ENCODE measurements around the gene PEX16. TPM values are rescaled to one million over a fixed set of nuclear protein-coding genes. Genes with fewer than 3 reads are reported as not detected.
A peak's percentile ranks its signal among the peaks of the same experiment; 100 is the strongest.

Gene PEX16
- total and polyA plus RNA-seq, 9 donors: 2.9 to 31.7 (median 26.5) TPM

DNA sequence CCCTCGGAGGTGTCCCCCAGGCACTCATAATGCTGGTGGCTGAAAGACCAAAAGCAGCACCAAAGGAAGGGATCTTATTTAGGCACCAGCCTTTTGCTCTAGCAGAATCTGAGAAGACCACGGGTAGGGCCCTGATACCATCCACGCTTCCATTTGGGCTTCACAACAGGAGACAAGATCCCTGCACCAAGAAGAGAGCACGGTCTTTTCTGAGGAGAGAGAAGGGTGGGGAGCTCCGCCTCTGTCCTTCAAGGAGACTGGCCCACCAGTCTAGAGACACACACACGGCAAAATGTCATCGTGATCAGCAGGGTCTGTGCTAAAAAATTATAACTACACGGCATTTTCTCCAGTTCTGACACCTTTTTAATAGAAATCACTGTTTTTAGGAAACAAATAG is 14.5 kb upstream of the PEX16 start:
- TF ChIP-seq EP300 (IDR thresholded peaks at IDR 0.05) (no peak), POLR2A (IDR thresholded peaks at IDR 0.05) (no peak)
- TF ChIP-seq, protein P1, sequence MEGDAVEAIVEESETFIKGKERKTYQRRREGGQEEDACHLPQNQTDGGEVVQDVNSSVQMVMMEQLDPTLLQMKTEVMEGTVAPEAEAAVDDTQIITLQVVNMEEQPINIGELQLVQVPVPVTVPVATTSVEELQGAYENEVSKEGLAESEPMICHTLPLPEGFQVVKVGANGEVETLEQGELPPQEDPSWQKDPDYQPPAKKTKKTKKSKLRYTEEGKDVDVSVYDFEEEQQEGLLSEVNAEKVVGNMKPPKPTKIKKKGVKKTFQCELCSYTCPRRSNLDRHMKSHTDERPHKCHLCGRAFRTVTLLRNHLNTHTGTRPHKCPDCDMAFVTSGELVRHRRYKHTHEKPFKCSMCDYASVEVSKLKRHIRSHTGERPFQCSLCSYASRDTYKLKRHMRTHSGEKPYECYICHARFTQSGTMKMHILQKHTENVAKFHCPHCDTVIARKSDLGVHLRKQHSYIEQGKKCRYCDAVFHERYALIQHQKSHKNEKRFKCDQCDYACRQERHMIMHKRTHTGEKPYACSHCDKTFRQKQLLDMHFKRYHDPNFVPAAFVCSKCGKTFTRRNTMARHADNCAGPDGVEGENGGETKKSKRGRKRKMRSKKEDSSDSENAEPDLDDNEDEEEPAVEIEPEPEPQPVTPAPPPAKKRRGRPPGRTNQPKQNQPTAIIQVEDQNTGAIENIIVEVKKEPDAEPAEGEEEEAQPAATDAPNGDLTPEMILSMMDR (IDR thresholded peaks at IDR 0.05): no peak
- no peak for DNase-seq
- Histone ChIP-seq H3K36me3 (no peaks in the 10 kb centered on the region), H3K27ac (no peak overlapping the region), H3K9me3 (no peaks in the 10 kb centered on the region), H3K4me3 (no peak overlapping the region), H3K27me3 (no peaks in the 10 kb centered on the region), H3K4me1 (ENCODE audit: insufficient read depth) (peaks cover 2% of the 10 kb centered on the region)
- WGBS, 3 donors: 78 to 85% (median 82%) methylated on average over 8 of the region's 8 CpGs
- intact Hi-C loops (cut with DNase I): no loop called here

DNA sequence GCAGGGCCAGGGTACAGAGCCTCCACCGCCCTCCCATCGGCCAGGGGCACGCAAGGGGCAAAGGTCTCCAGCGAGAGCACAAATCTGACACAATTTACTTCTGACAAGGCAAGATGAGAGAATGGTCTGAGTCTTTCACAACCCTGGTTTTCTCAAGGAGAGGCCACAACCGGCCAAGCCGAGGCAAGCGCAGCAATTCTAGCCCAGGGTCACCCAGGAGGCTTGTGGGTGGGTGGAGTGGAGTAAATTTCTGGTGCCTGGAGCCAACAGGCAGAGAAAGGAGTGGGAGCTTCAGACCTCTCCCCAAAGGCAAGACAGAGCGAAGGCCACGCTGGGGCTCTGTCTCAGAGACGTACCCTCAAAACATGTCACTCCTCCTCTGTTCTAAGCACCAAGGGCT is 14.1 kb upstream of the PEX16 start:
- 72 to 76% (median 73%) methylated on average over 10 of the region's 10 CpGs for WGBS, 3 donors
- DNase-seq: peak in 1 of 5 donors; percentile 11
- no peaks in the 10 kb centered on the region for H3K36me3 ChIP-seq
- TF ChIP-seq POLR2A (IDR thresholded peaks at IDR 0.05) (no peak), EP300 (IDR thresholded peaks at IDR 0.05) (no peak)
- TF ChIP-seq, protein P1 (IDR thresholded peaks at IDR 0.05): no peak
- no peaks in the 10 kb centered on the region for H3K9me3 ChIP-seq
- H3K27ac ChIP-seq: no peak overlapping the region
- peaks cover 2% of the 10 kb centered on the region for H3K4me1 ChIP-seq (ENCODE audit: insufficient read depth)
- H3K27me3 ChIP-seq: no peaks in the 10 kb centered on the region
- no peak overlapping the region for H3K4me3 ChIP-seq
- intact Hi-C loops (cut with DNase I): no loop called here

DNA sequence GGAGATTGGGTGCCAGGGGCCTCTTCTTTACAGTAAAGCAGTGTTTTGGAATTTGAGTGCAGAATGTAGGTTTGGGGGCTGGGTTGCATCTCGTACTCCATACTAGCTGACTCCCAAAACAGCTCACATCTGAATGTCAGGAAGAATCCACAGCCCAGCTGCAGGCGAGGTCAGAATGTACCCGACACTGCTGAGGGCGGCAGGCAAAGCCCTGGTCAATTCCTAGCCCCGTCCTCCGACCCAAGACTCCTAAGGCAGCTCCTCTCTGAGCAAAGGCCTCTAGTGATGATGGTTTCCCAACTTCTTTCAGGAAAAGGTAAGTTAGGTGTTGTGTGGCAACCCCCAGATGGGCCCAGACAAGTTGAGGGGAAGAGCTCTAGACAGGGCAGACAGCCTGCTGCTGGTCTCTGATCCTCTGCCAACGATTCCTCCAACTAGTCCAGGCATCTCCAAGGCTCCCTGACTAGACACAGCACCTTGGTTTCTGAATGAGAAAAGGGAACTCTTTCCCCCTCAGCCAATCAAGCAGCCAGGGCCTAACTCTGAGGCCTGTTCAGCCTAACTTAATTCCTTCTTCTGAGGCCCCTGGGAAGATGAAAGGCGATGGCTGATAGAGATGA is 13.4 kb upstream of the PEX16 start:
- H3K9me3 ChIP-seq: no peaks in the 10 kb centered on the region

DNA sequence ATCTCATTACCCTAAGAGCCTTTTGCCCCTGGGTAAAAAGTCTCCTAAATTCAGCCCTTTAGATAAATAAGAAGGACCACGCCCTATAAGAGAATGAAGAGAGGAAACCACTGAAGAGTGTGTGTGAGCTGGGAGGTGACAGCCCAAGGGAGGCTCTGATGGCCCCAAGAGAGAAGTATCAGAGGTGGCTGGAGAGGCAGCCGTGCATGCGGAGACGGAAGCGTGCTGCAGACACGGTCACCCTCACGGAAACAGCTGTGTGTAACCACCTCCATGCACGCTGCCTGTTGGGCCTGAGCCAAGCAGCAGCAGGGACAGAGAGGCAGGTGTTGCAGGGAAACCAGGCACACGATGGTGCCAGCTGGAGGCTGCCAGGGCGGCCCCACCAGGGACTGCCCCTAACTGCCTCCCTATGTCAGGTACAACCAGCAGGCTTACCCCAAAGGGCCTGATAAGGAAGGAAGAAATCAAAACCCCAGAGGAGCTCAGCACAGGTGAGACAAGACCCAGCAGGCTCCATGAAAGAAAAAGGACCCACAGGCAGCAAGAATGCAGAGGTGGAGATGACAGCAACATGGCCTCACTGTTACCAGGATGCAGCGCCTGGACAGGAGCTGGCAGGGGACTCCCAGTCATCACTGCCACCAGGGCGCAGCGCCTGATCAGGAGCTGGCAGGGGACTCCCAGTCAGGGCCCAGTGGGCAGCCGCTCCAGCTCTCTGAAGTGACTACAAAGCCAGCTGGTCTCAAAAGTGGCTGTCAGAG is 12.5 kb upstream of the PEX16 start:
- Histone ChIP-seq H3K36me3 (no peaks in the 10 kb centered on the region), H3K27me3 (no peaks in the 10 kb centered on the region), H3K4me3 (no peak overlapping the region), H3K4me1 (ENCODE audit: insufficient read depth) (peaks cover 2% of the 10 kb centered on the region), H3K27ac (no peak overlapping the region), H3K9me3 (no peaks in the 10 kb centered on the region)
- WGBS, 3 donors: 79 to 84% (median 81%) methylated on average over 14 of the region's 14 CpGs
- intact Hi-C loops (cut with DNase I): no loop called here
- peak in 4 of 5 donors; percentile 27 to 44 (median 32) for DNase-seq
- TF ChIP-seq POLR2A (IDR thresholded peaks at IDR 0.05) (no peak), EP300 (IDR thresholded peaks at IDR 0.05) (no peak)
- TF ChIP-seq, protein P1 (IDR thresholded peaks at IDR 0.05): no peak

More for the DNA sequence above, 13.4 kb upstream of the PEX16 start:
- no peaks in the 10 kb centered on the region for H3K27me3 ChIP-seq
- H3K36me3 ChIP-seq: no peaks in the 10 kb centered on the region
- TF ChIP-seq POLR2A (IDR thresholded peaks at IDR 0.05) (no peak), EP300 (IDR thresholded peaks at IDR 0.05) (no peak)
- TF ChIP-seq, protein P1 (IDR thresholded peaks at IDR 0.05): no peak
- 22 to 38% (median 34%) methylated on average over 8 of the region's 8 CpGs for WGBS, 3 donors
- H3K4me1 ChIP-seq (ENCODE audit: insufficient read depth): peaks cover 2% of the 10 kb centered on the region
- H3K4me3 ChIP-seq: no peak overlapping the region
- intact Hi-C loops (cut with DNase I): no loop called here
- H3K27ac ChIP-seq: no peak overlapping the region
- peak in 2 of 5 donors; percentile 19 to 45 for DNase-seq

All from ovary (tissue), 9 donors.